COLO668 (cell line): ENCODE data around the gene LHPP.

Experiments used
- DNase-seq: peaks from one replicate; lab custom pipeline; 2025; ENCODE audit not compliant: unreplicated experiment; lab: John Stamatoyannopoulos, UW

Gene LHPP

GRCh38 chr10:124470544-124471434 is 9.2 kb downstream of the LHPP start:
- peak; percentile 61 for DNase-seq

- DNase-seq: no peak
These were observed 10.4 kb downstream of the LHPP start for GRCh38 chr10:124472071-124472470.

- no peak for DNase-seq
These were observed 11.4 kb downstream of the LHPP start for GRCh38 chr10:124473070-124473469.

DNA sequence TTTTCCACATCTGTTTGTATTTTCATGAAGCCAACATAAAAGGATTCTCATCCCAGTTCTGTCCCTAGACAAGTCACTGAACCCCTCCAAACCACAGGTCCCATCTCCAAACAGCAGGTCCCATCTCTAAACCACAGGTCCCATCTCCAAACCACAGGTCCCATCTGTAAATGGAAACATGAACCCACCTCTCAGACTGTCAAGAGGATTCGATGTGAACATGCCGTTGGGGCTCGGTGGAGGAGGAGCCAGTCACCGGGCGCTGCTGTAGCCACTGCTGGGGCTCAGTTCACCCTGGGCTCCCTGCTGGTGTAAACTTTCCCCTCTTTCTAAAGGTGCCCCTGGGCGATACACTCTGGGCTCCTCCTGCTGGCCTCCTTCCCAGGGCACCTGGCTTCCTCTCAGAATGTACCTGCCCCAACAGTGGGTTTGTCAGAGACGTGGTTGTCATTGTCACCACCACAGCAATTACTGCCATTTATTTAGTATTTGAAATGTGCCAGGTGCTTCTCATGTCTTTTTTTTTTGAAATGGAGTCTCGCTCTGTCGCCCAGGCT is 13.0 kb downstream of the LHPP start:
- DNase-seq: no peak

- no peak for DNase-seq
These were observed 14.6 kb downstream of the LHPP start for GRCh38 chr10:124476043-124476725.

- DNase-seq: no peak
These were observed 16.2 kb downstream of the LHPP start for GRCh38 chr10:124477614-124478363.

DNA sequence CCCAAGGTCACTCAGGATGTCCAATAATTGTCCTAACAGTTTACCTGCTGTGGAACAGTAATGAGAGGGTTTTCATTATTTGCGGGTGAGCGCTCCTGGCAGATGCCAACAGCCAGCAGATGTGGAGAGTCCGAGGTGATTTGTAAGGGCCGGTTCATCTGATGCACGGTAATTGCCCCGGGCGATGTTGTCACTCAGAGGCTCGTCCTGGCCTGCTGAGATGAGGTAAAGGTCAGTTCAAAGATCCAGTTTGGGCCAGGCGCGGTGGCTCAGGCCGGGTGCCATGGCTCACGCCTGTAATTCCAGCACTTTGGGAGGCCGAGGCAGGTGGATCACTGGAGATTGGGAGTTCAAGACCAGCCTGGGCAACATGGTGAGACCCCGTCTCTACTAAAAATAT is 16.9 kb downstream of the LHPP start:
- DNase-seq: peak; percentile 8

DNA sequence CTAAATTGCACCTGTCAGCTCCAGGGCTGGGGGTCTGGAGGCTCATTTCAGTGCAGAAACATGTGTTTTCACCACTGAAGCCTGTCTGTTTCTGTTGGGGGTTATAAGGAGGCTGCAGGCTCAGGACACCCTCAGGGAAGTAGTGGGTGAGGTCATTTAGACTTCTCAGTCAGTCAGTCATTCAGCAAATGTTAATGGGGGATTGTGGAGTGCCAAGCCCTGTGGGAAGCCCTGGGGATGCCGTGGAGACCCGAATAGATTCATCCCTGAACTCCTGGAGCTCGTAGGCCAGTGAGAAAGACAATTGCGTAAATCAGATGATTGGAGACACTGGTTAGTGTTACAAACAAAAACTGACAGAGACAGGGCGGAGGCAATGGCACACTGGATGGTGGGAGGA is 19.2 kb downstream of the LHPP start:
- DNase-seq: no peak

GRCh38 chr10:124481717-124482116 is 20.1 kb downstream of the LHPP start:
- DNase-seq: no peak

- DNase-seq: no peak
These were observed 20.7 kb downstream of the LHPP start for GRCh38 chr10:124482236-124482800.

GRCh38 chr10:124482876-124483275 is 21.3 kb downstream of the LHPP start:
- DNase-seq: no peak

DNA sequence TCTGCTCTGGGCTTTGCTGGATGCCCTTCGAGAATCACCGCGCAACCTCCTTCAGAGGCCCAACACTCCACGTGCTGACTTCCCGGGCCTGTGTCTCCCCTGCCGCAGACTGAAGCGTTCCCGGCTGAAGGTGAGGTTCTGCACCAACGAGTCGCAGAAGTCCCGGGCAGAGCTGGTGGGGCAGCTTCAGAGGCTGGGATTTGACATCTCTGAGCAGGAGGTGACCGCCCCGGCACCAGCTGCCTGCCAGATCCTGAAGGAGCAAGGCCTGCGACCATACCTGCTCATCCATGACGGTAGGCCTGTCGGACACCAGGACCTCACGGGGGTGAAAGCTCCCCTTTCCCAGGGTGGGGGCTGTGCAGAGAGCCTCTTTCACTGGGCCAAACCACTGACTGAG is 22.4 kb downstream of the LHPP start:
- DNase-seq: no peak

DNA sequence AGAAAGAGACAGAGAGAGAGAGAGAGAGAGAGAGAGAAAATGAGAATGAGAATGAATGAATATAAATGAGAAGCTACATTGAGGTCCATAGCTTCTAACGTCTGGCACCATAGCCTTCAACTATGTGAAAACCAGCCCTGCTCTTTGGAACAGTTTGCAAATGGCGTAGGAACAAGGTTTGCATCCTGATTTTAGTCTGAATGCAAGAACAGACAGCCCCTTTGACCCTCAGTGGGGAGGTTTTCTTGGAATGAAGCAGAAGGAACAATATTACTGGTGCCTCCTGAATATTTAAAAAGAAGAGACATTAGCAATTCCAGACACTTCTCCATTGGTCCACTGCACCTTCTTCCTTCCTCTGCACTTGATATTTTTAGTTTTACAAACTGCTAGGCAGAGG is 23.0 kb downstream of the LHPP start:
- DNase-seq: no peak

DNA sequence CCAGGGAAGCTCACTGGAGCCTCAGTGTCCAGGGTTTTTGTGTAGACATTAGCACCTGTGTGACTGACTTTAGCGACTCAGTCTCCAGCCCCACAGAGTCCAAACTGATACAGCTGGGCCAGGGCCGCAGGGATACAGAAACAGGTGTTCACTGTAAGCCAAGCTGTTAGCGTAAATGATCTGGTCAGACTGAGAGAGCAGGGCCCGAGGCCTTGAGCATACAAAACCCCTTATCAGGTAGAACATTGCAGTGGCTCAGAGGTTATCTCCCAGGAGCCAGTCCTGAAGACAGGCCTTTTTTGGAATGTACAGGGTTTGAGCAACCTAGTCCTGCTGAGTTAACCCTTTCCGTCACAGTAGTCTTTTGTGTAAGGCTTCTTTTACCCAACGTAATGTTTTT is 25.0 kb downstream of the LHPP start:
- DNase-seq: no peak

DNA sequence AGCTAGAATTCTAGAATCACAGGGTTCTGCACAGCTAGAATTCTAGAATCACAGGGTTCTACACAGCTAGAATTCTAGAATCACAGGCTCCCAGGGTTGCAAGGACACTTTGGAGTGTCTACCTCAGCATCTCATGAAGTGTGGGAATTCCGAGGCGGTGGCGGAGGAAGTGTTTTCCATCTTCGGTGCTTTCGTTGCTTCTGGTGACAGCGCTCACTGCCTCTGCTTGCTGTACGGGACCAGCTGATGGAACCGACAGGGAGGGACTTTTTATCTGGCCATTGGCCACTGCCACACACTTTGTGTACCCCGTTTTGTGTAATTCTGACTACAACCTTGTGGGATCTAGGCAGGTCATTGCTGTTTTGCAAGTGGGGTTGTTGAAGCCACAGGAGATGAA is 29.5 kb downstream of the LHPP start:
- no peak for DNase-seq

- DNase-seq: no peak
These were observed 30.6 kb downstream of the LHPP start for GRCh38 chr10:124492266-124492665.

GRCh38 chr10:124493214-124493882 is 31.7 kb downstream of the LHPP start:
- no peak for DNase-seq

DNA sequence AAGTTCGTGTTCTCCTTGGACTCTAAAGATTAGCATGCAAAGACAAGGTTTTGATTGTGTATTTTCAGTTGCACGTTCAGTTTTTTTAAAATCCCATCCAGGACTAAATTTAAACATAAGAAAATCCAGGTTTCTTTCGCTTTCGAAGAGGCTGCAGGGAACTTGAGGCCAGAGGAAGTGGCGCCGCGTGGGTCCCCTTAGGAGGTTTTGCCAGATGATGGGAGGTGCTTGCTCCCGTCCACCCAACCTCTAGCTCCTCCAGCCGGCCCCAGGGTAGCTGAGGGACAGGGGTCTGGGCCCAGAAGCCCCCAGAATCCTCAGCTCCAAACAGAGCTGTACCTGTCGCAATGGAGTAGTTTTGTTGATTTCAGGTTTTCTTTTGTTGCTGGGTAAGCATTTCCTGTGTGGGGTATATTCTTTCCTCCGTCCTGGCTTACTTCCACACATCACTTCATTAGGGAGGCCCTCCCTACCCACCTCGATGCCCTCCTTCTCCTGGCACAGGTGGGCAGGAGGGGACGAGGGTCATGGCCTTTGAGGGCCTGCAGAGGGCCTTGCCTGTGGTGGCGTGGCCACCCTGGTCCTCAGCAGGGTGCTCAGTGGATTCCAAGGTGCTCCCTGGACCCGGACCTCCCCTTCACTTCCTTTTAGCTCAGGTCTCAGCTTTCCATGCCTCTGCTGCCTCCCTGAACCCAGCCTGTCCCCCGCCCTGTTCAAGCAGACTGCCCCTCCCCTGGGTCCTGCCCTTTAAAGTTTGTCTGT is 32.6 kb downstream of the LHPP start:
- no peak for DNase-seq

DNA sequence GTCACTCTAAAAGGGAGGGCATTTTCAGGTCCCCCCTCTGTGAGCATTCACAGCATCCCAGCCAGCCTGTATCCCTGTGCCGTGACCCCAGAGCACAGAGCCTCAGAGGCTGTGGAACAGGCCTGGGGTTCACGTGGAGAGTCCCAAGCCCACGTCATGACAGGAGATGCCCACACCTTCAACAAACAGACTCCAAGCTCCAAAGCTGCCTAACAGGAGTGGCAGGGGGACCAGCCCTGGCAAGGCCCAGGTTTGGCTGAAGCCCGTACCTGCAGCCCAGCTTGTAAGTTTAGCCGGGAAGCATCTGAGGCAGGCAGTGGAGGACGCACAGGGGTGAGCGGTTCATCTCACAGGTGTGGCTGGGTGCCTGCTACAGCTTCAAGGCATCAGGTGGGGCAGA is 33.5 kb downstream of the LHPP start:
- no peak for DNase-seq

DNA sequence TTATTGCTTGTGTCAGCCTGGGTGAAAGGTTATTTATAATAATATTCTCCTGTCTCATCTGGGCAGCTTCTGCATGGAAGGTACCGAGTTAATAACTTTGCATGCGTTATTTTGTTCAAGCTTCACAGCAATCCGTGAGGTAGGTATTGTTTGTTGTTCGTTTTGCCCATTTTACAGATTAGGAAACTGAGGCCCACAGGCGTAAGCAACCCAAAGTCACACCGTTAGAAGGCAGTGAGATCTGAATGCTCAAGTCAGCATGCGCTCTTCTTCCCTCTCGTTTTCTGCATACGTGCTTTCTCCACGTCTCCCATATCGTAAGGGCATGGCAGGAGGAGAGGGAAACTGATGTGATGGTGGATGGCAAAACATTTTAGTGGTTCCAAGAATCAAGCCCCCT is 34.1 kb downstream of the LHPP start:
- DNase-seq: no peak
